ENCODE results near the gene LIG3.

GRCh38 chr17:34988644-34989043, 8.3 kb downstream of the LIG3 start:
- no peak for TF ChIP-seq POLR2A (IDR thresholded peaks at IDR 0.05)
- TF ChIP-seq, protein P1, sequence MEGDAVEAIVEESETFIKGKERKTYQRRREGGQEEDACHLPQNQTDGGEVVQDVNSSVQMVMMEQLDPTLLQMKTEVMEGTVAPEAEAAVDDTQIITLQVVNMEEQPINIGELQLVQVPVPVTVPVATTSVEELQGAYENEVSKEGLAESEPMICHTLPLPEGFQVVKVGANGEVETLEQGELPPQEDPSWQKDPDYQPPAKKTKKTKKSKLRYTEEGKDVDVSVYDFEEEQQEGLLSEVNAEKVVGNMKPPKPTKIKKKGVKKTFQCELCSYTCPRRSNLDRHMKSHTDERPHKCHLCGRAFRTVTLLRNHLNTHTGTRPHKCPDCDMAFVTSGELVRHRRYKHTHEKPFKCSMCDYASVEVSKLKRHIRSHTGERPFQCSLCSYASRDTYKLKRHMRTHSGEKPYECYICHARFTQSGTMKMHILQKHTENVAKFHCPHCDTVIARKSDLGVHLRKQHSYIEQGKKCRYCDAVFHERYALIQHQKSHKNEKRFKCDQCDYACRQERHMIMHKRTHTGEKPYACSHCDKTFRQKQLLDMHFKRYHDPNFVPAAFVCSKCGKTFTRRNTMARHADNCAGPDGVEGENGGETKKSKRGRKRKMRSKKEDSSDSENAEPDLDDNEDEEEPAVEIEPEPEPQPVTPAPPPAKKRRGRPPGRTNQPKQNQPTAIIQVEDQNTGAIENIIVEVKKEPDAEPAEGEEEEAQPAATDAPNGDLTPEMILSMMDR (IDR thresholded peaks at IDR 0.05), result no peak
